Measurements from ENCODE around the gene CCDC92B. TPM values are rescaled to one million over a fixed set of nuclear protein-coding genes. Genes with fewer than 3 reads are reported as not detected.

The CCDC92B gene
- total and polyA plus RNA-seq, 9 of the 15 experiments (the other 6 are each of a cell fraction or from before 2014, with no cell fraction given): not detected

- intact Hi-C loops (cut with micrococcal nuclease): no loop called here
- peak; percentile 45 to 53 (median 50) for DNase-seq (ENCODE audit: extremely low read depth in 1 of 4, low spot score in 3 of 4)
- no peaks in the 10 kb centered on the region for H3K36me3 ChIP-seq (ENCODE audit: control insufficient read depth, insufficient read depth, low read length)
- H3K4me3 ChIP-seq: no peak overlapping the region
- H3K9me1 ChIP-seq (ENCODE audit: control insufficient read depth, insufficient read depth, low read length): no peaks in the 10 kb centered on the region
- no peak overlapping the region; the same call in 1 of the 2 replicates for H3K4me2 ChIP-seq (ENCODE audit: insufficient read depth, low read length)
- H3K27me3 ChIP-seq (ENCODE audit: control insufficient read depth in 2 of 2, insufficient read depth in 2 of 2, low read length in 2 of 2): no peaks in the 10 kb centered on the region
- H3K27ac ChIP-seq (ENCODE audit: extremely low read depth, low read depth, low read length): no peak overlapping the region
- H3K79me2 ChIP-seq (ENCODE audit: control insufficient read depth, insufficient read depth, low read length): peaks cover 12% of the 10 kb centered on the region; the same call in 2 of the 3 replicates
- CTCF ChIA-PET (ENCODE audit: low intra/inter-chr PET ratio): no interaction called here
- no peak overlapping the region for H2AFZ ChIP-seq (ENCODE audit: low read depth, low read length)
- no peak for ATAC-seq
- in situ Hi-C loops (cut with MboI): no loop called here
- WGBS (ENCODE audit: insufficient coverage, low coverage, missing lambda C conversion rate): 0% methylated on average over 3 of the region's 5 CpGs
- H4K20me1 ChIP-seq (replicated peaks; ENCODE audit: control insufficient read depth, insufficient read depth, low read length): no peaks in the 10 kb centered on the region
- H3K4me1 ChIP-seq (replicated peaks in 1 of 2; ENCODE audit: control insufficient read depth in 2 of 2, insufficient read depth in 2 of 2, low read length in 2 of 2): peaks cover 20 to 28% of the 10 kb centered on the region in 2 experiments; a peak in 4 of 5 replicates
- FAIRE-seq: peak; percentile 87
- no peak overlapping the region for H3K9ac ChIP-seq (ENCODE audit: insufficient read depth in 1 of 2, low read depth in 2 of 2, low read length in 2 of 2)
- H3K9me3 ChIP-seq (replicated peaks; ENCODE audit: control insufficient read depth, insufficient read depth, low read depth, low read length): no peaks in the 10 kb centered on the region
- no TSS peak for BruUV-seq (replicated peaks)
- POLR2A ChIA-PET: interaction anchor here (0.6 kb wide), 1 partner anchor 26 kb away, joined by 3 read pairs; no protein-coding TSS in a partner anchor
- TF ChIP-seq KAT7 (CRISPR knock-in tag; IDR thresholded peaks at IDR 0.05; ENCODE audit: borderline replicate concordance) (no peak), YY1 (IDR thresholded peaks at IDR 0.05; ENCODE audit: borderline replicate concordance in 1 of 3, control insufficient read depth in 1 of 3, extremely low read depth in 1 of 3, insufficient read depth in 3 of 3, insufficient read length in 1 of 3, insufficient replicate concordance in 2 of 3, low read depth in 1 of 3, low read length in 2 of 3) (no peak), RBFOX2 (IDR thresholded peaks at IDR 0.05; ENCODE audit: low read depth, low read length) (no peak), CTBP1 (IDR thresholded peaks at IDR 0.05; ENCODE audit: borderline replicate concordance) (peak; percentile 35; the same call in 1 of the 2 replicates), ZNF124 (CRISPR knock-in tag; IDR thresholded peaks at IDR 0.05) (no peak), ATF4 (CRISPR knock-in tag; IDR thresholded peaks at IDR 0.05) (no peak), NUFIP1 (IDR thresholded peaks at IDR 0.05; ENCODE audit: partially characterized antibody) (no peak), ZBTB2 (IDR thresholded peaks at IDR 0.05) (no peak), CBX3 (IDR thresholded peaks at IDR 0.05; ENCODE audit: borderline replicate concordance in 1 of 2, low read length in 2 of 2) (no peak), FOXJ2 (tag; IDR thresholded peaks at IDR 0.05) (no peak), ZNF592 (IDR thresholded peaks at IDR 0.05) (no peak), ZNF785 (CRISPR knock-in tag; IDR thresholded peaks at IDR 0.05) (no peak), ARID1B (IDR thresholded peaks at IDR 0.05) (peak; percentile 78), TRIM24 (IDR thresholded peaks at IDR 0.05) (peak in 1 of 2 experiments; percentile 21; a peak in 1 of 4 replicates), EGR1 (conservative IDR thresholded peaks at IDR 0.05) (peak; percentile 89), CBFA2T3 (IDR thresholded peaks at IDR 0.05) (peak; percentile 86), ZNF184 (CRISPR knock-in tag; IDR thresholded peaks at IDR 0.05) (no peak)
Observed at GRCh38 chr17:2716649-2717048, 32.8 kb downstream of the CCDC92B start.
